Activated CD8-positive, alpha-beta memory T cell treated with anti-CD3 and anti-CD28 coated beads, Interleukin-2, amount 50 U/mL, for 4 hours (primary cell): Measurements from ENCODE around the gene ASIC4.

Source experiments
- DNase-seq: peaks from one replicate; pipeline ENCODE4 v3.0.0-alpha.2; 2020

Gene ASIC4

GRCh38 chr2:219514196-219514761, at the start of gene ASIC4:
Gene ASIC4 (plus strand): TSS chr2:219514482. CDS start chr2:219514725, 243 bp downstream.
- DNase-seq, result no peak

GRCh38 chr2:219465659-219466561, 48.4 kb upstream of the ASIC4 start:
- DNase-seq, result no peak

- DNase-seq, result no peak
Observed at GRCh38 chr2:219466816-219467735, 47.2 kb upstream of the ASIC4 start.

GRCh38 chr2:219467736-219468075, 46.6 kb upstream of the ASIC4 start:
- DNase-seq, result no peak

GRCh38 chr2:219468410-219469185, 45.7 kb upstream of the ASIC4 start:
- no peak for DNase-seq

- no peak for DNase-seq
Observed at GRCh38 chr2:219469186-219469724, 45.0 kb upstream of the ASIC4 start.

GRCh38 chr2:219470429-219470828, 43.9 kb upstream of the ASIC4 start:
- no peak for DNase-seq

GRCh38 chr2:219471476-219472371, 42.6 kb upstream of the ASIC4 start:
- DNase-seq, result no peak

GRCh38 chr2:219472629-219473187, 41.6 kb upstream of the ASIC4 start:
- DNase-seq, result no peak

GRCh38 chr2:219473511-219473910, 40.8 kb upstream of the ASIC4 start:
- DNase-seq, result no peak

- no peak for DNase-seq
Observed at GRCh38 chr2:219474285-219475060, 39.8 kb upstream of the ASIC4 start.

- no peak for DNase-seq
Observed at GRCh38 chr2:219475278-219475677, 39.0 kb upstream of the ASIC4 start.

GRCh38 chr2:219475697-219476651, 38.3 kb upstream of the ASIC4 start:
- DNase-seq, result peak; percentile 60

- DNase-seq, result no peak
Observed at GRCh38 chr2:219476652-219477151, 37.6 kb upstream of the ASIC4 start.

GRCh38 chr2:219477179-219477578, 37.1 kb upstream of the ASIC4 start:
- DNase-seq, result no peak

GRCh38 chr2:219477815-219478214, 36.5 kb upstream of the ASIC4 start:
- DNase-seq, result no peak

GRCh38 chr2:219478916-219479315, 35.4 kb upstream of the ASIC4 start:
- DNase-seq, result no peak

- DNase-seq, result no peak
Observed at GRCh38 chr2:219480004-219480403, 34.3 kb upstream of the ASIC4 start.
